Trophoblast cell (in vitro differentiated cells and primary cell): ENCODE results near the gene TTC23L.
"Not testable (repeated sequence)": the region's sequence is repeated elsewhere in the genome, so short reads cannot be mapped to it uniquely, and the experiment has no call there.

Experiments
- DNase-seq, 2 donors: peaks; one replicate each; pipeline ENCODE4 v3.0.0-alpha.2; 2016
- H2AFZ ChIP-seq: 2 replicates; pipeline ENCODE4 v1.6.1; 2013; ENCODE audit warnings: low read length, moderate library complexity, mild to moderate bottlenecking; ENCODE audit not compliant: insufficient read depth, poor library complexity
- H2AK5ac ChIP-seq: 2 replicates; pipeline ENCODE4 v1.6.1; 2013; ENCODE audit warnings: mild to moderate bottlenecking, low read length
- H2BK120ac ChIP-seq: 2 replicates; pipeline ENCODE4 v1.6.1; 2013; ENCODE audit warnings: low read length, mild to moderate bottlenecking, moderate library complexity; ENCODE audit not compliant: insufficient read depth, poor library complexity
- H2BK12ac ChIP-seq: 2 replicates; pipeline ENCODE4 v1.6.1; 2013; ENCODE audit warnings: mild to moderate bottlenecking, low read length, moderate library complexity
- H2BK5ac ChIP-seq: 2 replicates; pipeline ENCODE4 v1.6.1; 2013; ENCODE audit warnings: low read length, low read depth, moderate library complexity, mild to moderate bottlenecking; ENCODE audit not compliant: poor library complexity
- H3K14ac ChIP-seq: 2 replicates; pipeline ENCODE4 v1.6.1; 2013; ENCODE audit warnings: mild to moderate bottlenecking, low read length
- H3K18ac ChIP-seq: 2 replicates; pipeline ENCODE4 v1.6.1; 2013; ENCODE audit warnings: mild to moderate bottlenecking, low read length
- H3K23ac ChIP-seq: 2 replicates; pipeline ENCODE4 v1.6.1; 2013; ENCODE audit warnings: low read length
- H3K27ac ChIP-seq: 2 replicates; pipeline ENCODE4 v1.5.1; 2013; ENCODE audit warnings: low read depth, mild to moderate bottlenecking, inconsistent platforms, low read length, moderate library complexity
- H3K27me3 ChIP-seq: 2 replicates; pipeline ENCODE4 v1.6.1; 2013; ENCODE audit warnings: inconsistent platforms, mild to moderate bottlenecking, low read length, moderate library complexity; ENCODE audit not compliant: insufficient read depth
- H3K36me3 ChIP-seq, 2 experiments: 1 replicate in 1 of 2; 2 replicates in 1 of 2; pipeline ENCODE4 v1.6.1; 2013; ENCODE audit warnings: low read length in 2 of 2, mild to moderate bottlenecking in 2 of 2, moderate library complexity in 1 of 2; ENCODE audit not compliant: insufficient read depth in 2 of 2, control insufficient read depth in 1 of 2
- H3K4ac ChIP-seq: 2 replicates; pipeline ENCODE4 v1.6.1; 2013; ENCODE audit warnings: low read depth, mild to moderate bottlenecking, low read length, moderate library complexity
- H3K4me1 ChIP-seq, 2 experiments: 1 replicate in 1 of 2; 2 replicates in 1 of 2; pipeline ENCODE4 v1.6.1; 2013; ENCODE audit warnings: low read length in 2 of 2, mild to moderate bottlenecking in 2 of 2, moderate library complexity in 1 of 2; ENCODE audit not compliant: insufficient read depth in 2 of 2, control insufficient read depth in 1 of 2
- H3K4me2 ChIP-seq: 2 replicates; pipeline ENCODE4 v1.6.1; 2013; ENCODE audit warnings: inconsistent platforms, mild to moderate bottlenecking, low read length, moderate library complexity
- H3K4me3 ChIP-seq: 2 replicates; pipeline ENCODE4 v1.5.1; 2013; ENCODE audit warnings: mild to moderate bottlenecking, low read depth, low read length, inconsistent platforms
- H3K79me1 ChIP-seq: one replicate; pipeline ENCODE4 v1.6.1; 2013; ENCODE audit warnings: low read length
- H3K79me2 ChIP-seq: 2 replicates; pipeline ENCODE4 v1.6.1; 2013; ENCODE audit warnings: low read length, mild to moderate bottlenecking; ENCODE audit not compliant: control insufficient read depth, insufficient read depth, poor library complexity
- H3K9ac ChIP-seq: 2 replicates; pipeline ENCODE4 v1.6.1; 2013; ENCODE audit warnings: mild to moderate bottlenecking, low read length
- H3K9me3 ChIP-seq: 2 replicates; pipeline ENCODE4 v1.6.1; 2013; ENCODE audit warnings: low read depth, mild to moderate bottlenecking, control low read depth, inconsistent platforms, low read length; ENCODE audit not compliant: insufficient read depth
- H4K12ac ChIP-seq: 2 replicates; pipeline ENCODE4 v1.6.1; 2013; ENCODE audit warnings: low read depth, mild to moderate bottlenecking, low read length, moderate library complexity
- H4K8ac ChIP-seq: 2 replicates; pipeline ENCODE4 v1.6.1; 2013; ENCODE audit warnings: low read depth, mild to moderate bottlenecking, low read length, moderate library complexity
- H4K91ac ChIP-seq: one replicate; pipeline ENCODE4 v1.6.1; 2013; ENCODE audit warnings: low read depth, mild to moderate bottlenecking, low read length, moderate library complexity
- WGBS: extraction: QIAGEN DNeasy Blood & Tissue Kit; methylation state at CpG from one replicate; pipeline ENCODE4 v1.1.7; 2013; ENCODE audit warnings: missing lambda C conversion rate; ENCODE audit not compliant: insufficient read length, insufficient coverage; ENCODE audit errors: extremely low coverage; 5-methylcytosine and 5-hydroxymethylcytosine counted together

The TTC23L gene

GRCh38 chr5:34919077-34919476 is 80.1 kb downstream of the TTC23L start:
- Histone ChIP-seq H3K27ac (no peak overlapping the region), H3K23ac (no peak overlapping the region), H2BK5ac (no peak overlapping the region), H4K8ac (no peak overlapping the region), H3K4me2 (no peak overlapping the region), H3K79me2 (peaks cover 8% of the 10 kb centered on the region), H3K27me3 (no peaks in the 10 kb centered on the region), H2BK12ac (no peak overlapping the region), H2AFZ (no peak overlapping the region), H3K4me3 (no peak overlapping the region), H3K9ac (no peak overlapping the region), H3K79me1 (peaks cover 6% of the 10 kb centered on the region), H4K91ac (no peak overlapping the region), H3K4ac (no peak overlapping the region), H3K4me1 (peaks cover 4 to 6% of the 10 kb centered on the region in 2 experiments), H2AK5ac (no peak overlapping the region), H3K9me3 (no peaks in the 10 kb centered on the region), H4K12ac (no peak overlapping the region), H2BK120ac (no peak overlapping the region), H3K14ac (no peak overlapping the region), H3K18ac (no peak overlapping the region), H3K36me3 (peaks cover 11 to 12% of the 10 kb centered on the region in 2 experiments)
- peak in 1 of 2 donors; percentile 42 for DNase-seq
- WGBS, result no CpG with 5 or more reads among the region's 4 CpGs

- DNase-seq, H3K79me2 ChIP-seq, H3K9me3 ChIP-seq, H3K79me1 ChIP-seq, H3K23ac ChIP-seq, H2BK5ac ChIP-seq, H3K4ac ChIP-seq, H3K27me3 ChIP-seq, H3K18ac ChIP-seq, H3K4me3 ChIP-seq, H4K8ac ChIP-seq, H2AFZ ChIP-seq, H3K4me1 ChIP-seq, H2AK5ac ChIP-seq, H3K4me2 ChIP-seq, H3K9ac ChIP-seq: not testable (repeated sequence)
- Histone ChIP-seq H3K14ac (peak overlapping the region; percentile 34), H3K27ac (peak overlapping the region; percentile 42), H2BK12ac (peak overlapping the region; percentile 64), H4K12ac (peak overlapping the region; percentile 54), H2BK120ac (peak overlapping the region; percentile 51), H4K91ac (peak overlapping the region; percentile 24), H3K36me3 (peaks cover 15 to 18% of the 10 kb centered on the region in 2 experiments)
- WGBS, result no CpG with 5 or more reads among the region's 9 CpGs
Observed at GRCh38 chr5:34923256-34923655, 84.3 kb downstream of the TTC23L start.

GRCh38 chr5:34923694-34924461 is 84.9 kb downstream of the TTC23L start:
- H3K36me3 ChIP-seq, result peaks cover 15 to 18% of the 10 kb centered on the region in 2 experiments
- no peak overlapping the region for H2BK5ac ChIP-seq
- H3K79me2 ChIP-seq, result no peaks in the 10 kb centered on the region
- peak; percentile 29 to 73 for DNase-seq
- no peak overlapping the region for H3K23ac ChIP-seq
- H3K79me1 ChIP-seq, result no peaks in the 10 kb centered on the region
- peaks cover 4% of the 10 kb centered on the region in 2 experiments for H3K4me1 ChIP-seq
- H2BK12ac ChIP-seq, result no peak overlapping the region
- no peak overlapping the region for H3K4ac ChIP-seq
- H3K9ac ChIP-seq, result no peak overlapping the region
- H3K27me3 ChIP-seq, result no peaks in the 10 kb centered on the region
- no peaks in the 10 kb centered on the region for H3K9me3 ChIP-seq
- H3K4me2 ChIP-seq, result peak overlapping the region; percentile 21
- H4K12ac ChIP-seq, result no peak overlapping the region
- no peak overlapping the region for H2AK5ac ChIP-seq
- H2BK120ac ChIP-seq, result no peak overlapping the region
- no peak overlapping the region for H4K8ac ChIP-seq
- H4K91ac ChIP-seq, result no peak overlapping the region
- peak overlapping the region; percentile 42 for H3K27ac ChIP-seq
- WGBS, result no CpG with 5 or more reads among the region's 3 CpGs
- H3K4me3 ChIP-seq, result no peak overlapping the region
- no peak overlapping the region for H2AFZ ChIP-seq
- no peak overlapping the region for H3K18ac ChIP-seq
- peak overlapping the region; percentile 34 for H3K14ac ChIP-seq

- H3K4me3 ChIP-seq, result no peak overlapping the region
- DNase-seq, result peak in 1 of 2 donors; percentile 72
- no peak overlapping the region for H3K18ac ChIP-seq
- H3K36me3 ChIP-seq, result peaks cover 14 to 18% of the 10 kb centered on the region in 2 experiments
- H3K27ac ChIP-seq, result no peak overlapping the region
- no peak overlapping the region for H3K9ac ChIP-seq
- no peak overlapping the region for H3K4me2 ChIP-seq
- peaks cover 4% of the 10 kb centered on the region in 2 experiments for H3K4me1 ChIP-seq
- H2BK5ac ChIP-seq, result no peak overlapping the region
- H4K91ac ChIP-seq, result no peak overlapping the region
- H3K23ac ChIP-seq, result no peak overlapping the region
- no peak overlapping the region for H3K4ac ChIP-seq
- H3K79me1 ChIP-seq, result no peaks in the 10 kb centered on the region
- no peaks in the 10 kb centered on the region for H3K79me2 ChIP-seq
- no peak overlapping the region for H2AFZ ChIP-seq
- no peak overlapping the region for H2AK5ac ChIP-seq
- H2BK12ac ChIP-seq, result no peak overlapping the region
- H3K9me3 ChIP-seq, result no peaks in the 10 kb centered on the region
- H3K27me3 ChIP-seq, result no peaks in the 10 kb centered on the region
- H4K12ac ChIP-seq, result no peak overlapping the region
- no peak overlapping the region for H2BK120ac ChIP-seq
- no peak overlapping the region for H4K8ac ChIP-seq
- no peak overlapping the region for H3K14ac ChIP-seq
Observed at GRCh38 chr5:34924462-34924765, 85.5 kb downstream of the TTC23L start.
